GM12864 (cell line): ENCODE data around the gene PPP1R10.

Experiments
- DNase-seq: peaks from one replicate; pipeline ENCODE4 v3.0.0-alpha.2; 2011; ENCODE audit warnings: low read depth
- H3K4me3 ChIP-seq: 2 replicates; pipeline ENCODE4 v1.5.1; 2011; ENCODE audit warnings: mild to moderate bottlenecking, low read depth, low read length, control low read depth
- CTCF ChIP-seq: IDR thresholded peaks from 2 replicates; pipeline ENCODE4 v1.5.1; 2011; ENCODE audit warnings: low read depth, mild to moderate bottlenecking, moderate library complexity, low read length, control low read depth, inconsistent platforms; ENCODE audit errors: missing control alignments

The PPP1R10 gene

GRCh38 chr6:30618270-30618797, 1.3 kb upstream of the PPP1R10 start:
- DNase-seq, result no peak
- H3K4me3 ChIP-seq, result peak overlapping the region; percentile 78
- no peak for TF ChIP-seq CTCF

- DNase-seq, result peak; percentile 98
- no peak for TF ChIP-seq CTCF
- H3K4me3 ChIP-seq, result peak within 1 kb of the TSS; percentile 81
Measured at GRCh38 chr6:30617565-30618269, 674 bp upstream of the PPP1R10 start, which contains the start of gene MRPS18B. Gene MRPS18B (plus strand): TSS chr6:30617840. CDS start chr6:30617866, 26 bp downstream.

DNA sequence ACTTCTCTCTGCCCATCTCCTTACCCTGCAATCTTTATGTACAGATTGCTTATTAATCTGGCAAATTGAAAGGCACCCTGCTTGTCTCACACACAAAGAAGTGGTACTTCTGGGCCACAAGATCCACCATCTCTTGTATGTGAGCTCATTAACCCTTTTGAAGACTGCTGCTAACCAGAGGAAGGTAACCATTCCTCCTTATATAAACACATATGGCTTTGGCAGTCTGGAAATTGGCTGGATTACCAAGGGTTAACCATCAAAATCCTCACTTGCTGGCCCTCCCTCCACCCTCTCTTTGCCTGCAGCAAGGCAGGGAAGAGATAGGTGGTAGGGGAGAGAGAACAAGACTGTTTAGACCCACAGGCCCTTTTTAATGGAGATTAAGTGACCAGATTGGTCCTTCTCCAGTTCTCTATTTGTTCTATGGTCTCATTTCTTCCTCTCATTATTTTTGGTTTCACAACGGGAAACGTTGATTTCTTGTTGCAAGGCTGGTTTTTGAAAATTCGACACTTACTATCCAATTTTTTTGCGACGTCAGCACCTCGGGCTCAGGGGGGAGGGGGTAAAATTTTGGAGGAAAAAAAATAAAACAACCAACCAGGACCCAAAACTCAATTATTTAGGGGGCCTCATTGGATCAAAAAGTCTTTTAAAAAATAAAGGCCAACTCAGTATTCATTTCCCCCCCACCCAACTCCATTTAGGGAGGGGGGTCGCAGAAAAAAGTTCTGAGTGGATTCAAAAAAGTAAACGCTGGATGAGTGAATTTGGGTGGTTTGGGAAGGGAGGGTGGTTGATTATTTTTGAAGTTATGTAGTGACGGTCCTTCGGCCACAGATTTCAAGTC, 859 bp downstream of the PPP1R10 start:
- no peak for DNase-seq
- H3K4me3 ChIP-seq, result peak overlapping the region; percentile 81

DNA sequence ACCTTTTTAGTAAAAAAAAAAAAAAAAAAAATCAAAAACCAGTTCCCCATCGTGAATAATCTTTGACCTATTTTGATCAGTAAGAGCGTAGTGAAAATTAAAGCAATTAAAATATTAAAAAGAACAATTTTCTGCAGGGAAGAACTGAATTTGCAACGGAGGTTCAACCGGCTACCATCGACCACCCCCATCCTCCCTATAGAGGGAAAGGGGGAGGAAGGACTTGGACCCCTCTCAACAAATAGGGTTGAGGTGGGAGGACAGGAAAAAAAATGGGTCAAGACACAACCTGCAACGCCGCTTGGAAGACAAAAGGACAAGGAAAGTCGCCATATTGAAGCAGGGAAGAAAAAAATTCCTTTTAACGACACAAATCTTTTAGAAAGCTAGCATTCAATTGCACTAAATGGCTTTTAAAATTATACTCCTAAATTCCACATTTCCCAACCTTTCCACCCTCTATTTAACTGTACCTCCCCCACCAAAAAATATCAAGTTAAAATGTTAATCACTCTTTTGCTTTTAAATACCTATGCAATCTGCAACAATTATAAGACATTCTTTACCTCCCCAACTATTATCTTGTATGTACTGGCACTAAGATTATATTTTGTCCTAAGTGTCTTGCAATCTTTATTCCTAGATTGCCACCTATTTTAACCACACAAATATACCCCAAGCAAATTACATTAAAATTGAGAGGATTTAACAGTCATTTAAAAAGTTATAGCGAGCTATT, 1.7 kb downstream of the PPP1R10 start:
- DNase-seq, result no peak
- TF ChIP-seq CTCF, result no peak
- H3K4me3 ChIP-seq, result peak overlapping the region; percentile 81

More for the DNA sequence above, 859 bp downstream of the PPP1R10 start:
- no peak for TF ChIP-seq CTCF

DNA sequence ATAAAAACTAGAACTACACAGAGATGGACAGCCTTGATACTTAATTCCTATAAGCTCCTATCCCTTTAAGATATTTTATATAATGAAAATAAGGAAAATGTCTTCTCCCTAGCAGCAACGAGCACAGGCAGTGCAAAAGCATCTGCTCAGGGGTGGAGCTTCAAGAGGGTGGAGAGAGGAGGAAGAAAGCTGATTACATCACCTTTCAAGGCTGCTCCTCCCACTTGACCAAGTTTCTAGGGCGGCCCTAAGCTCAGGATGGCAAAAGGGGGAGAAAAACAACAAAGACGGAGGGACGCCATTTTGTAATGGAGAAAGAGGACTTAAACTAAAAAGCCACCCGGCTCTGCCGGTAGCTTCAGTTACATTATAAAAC, 2.2 kb downstream of the PPP1R10 start:
- DNase-seq, result peak; percentile 96
- H3K4me3 ChIP-seq, result peak overlapping the region; percentile 81
- TF ChIP-seq CTCF, result no peak

- no peak for DNase-seq
- H3K4me3 ChIP-seq, result peak overlapping the region; percentile 81
- TF ChIP-seq CTCF, result no peak
Measured at GRCh38 chr6:30614044-30614842, 2.8 kb downstream of the PPP1R10 start.
